Measurements from ENCODE around the gene FLVCR2.

- TF ChIP-seq POLR2A (IDR thresholded peaks at IDR 0.05) (no peak), POLR2AphosphoS5 (IDR thresholded peaks at IDR 0.05) (no peak)
Observed at GRCh38 chr14:75607842-75608640, 29.6 kb downstream of the FLVCR2 start.
